Endothelial cell of umbilical vein (primary cell): ENCODE data around the gene FOXC1. TPM values are rescaled to one million over a fixed set of nuclear protein-coding genes. Genes with fewer than 3 reads are reported as not detected.

ENCODE experiments used
- BruUV-seq: library from RNA; stranded (reverse); fragments of 400-500 nt; replicated peaks from 2 replicates; lab custom pipeline; 2021; lab: Mats Ljungman, UMichigan
- CTCF ChIA-PET: fragments of 300-600, 350-600 bp; sonication (Branson Sonifier 250); formaldehyde crosslinking; loops from one replicate; lab custom pipeline; 2021; ENCODE audit warnings: antibody characterized with exemption, inconsistent platforms; lab: Charles Lee
- POLR2A ChIA-PET: fragments of 300-600, 350-600 bp; sonication (Branson Sonifier 250); formaldehyde crosslinking; loops from one replicate; lab custom pipeline; 2021; ENCODE audit warnings: antibody characterized with exemption, inconsistent platforms; lab: Charles Lee
- DNase-seq: peaks from one replicate; pipeline ENCODE4 v3.0.0-alpha.2; 2011; ENCODE audit warnings: low read depth, low spot score
- FAIRE-seq: peaks from 2 replicates; lab custom pipeline; 2011; peaks lifted over from hg19 to GRCh38; lab: Jason Lieb, UNC
- H2AFZ ChIP-seq: 2 replicates; pipeline ENCODE4 v1.6.0; 2012; ENCODE audit warnings: low read depth, low read length, control low read depth, inconsistent platforms
- H3K27ac ChIP-seq: 2 replicates; pipeline ENCODE4 v1.5.1; 2011; ENCODE audit warnings: low read depth, mild to moderate bottlenecking, control low read depth, low read length, moderate library complexity; ENCODE audit not compliant: insufficient read depth
- H3K27me3 ChIP-seq, 2 experiments: 2 replicates each; pipeline versions ENCODE4 v1.6.0 to v1.6.1; 2011; ENCODE audit warnings: low read length in 2 of 2, mixed read lengths in 1 of 2; ENCODE audit not compliant: control insufficient read depth in 2 of 2, insufficient read depth in 2 of 2
- H3K36me3 ChIP-seq, 2 experiments: 2 replicates in 1 of 2; 3 replicates in 1 of 2; pipeline ENCODE4 v1.5.1; 2011; ENCODE audit warnings: low read length in 2 of 2, mild to moderate bottlenecking in 1 of 2, moderate library complexity in 1 of 2; ENCODE audit not compliant: control insufficient read depth in 2 of 2, insufficient read depth in 2 of 2; ENCODE audit errors: extremely low read depth in 1 of 2
- H3K4me1 ChIP-seq: 3 replicates; pipeline ENCODE4 v1.5.1; 2011; ENCODE audit warnings: mild to moderate bottlenecking, low read length; ENCODE audit not compliant: control insufficient read depth, insufficient read depth; ENCODE audit errors: extremely low read depth
- H3K4me2 ChIP-seq: 2 replicates; pipeline ENCODE4 v1.6.1; 2011; ENCODE audit warnings: low read length, control low read depth, mixed read lengths; ENCODE audit not compliant: insufficient read depth
- H3K4me3 ChIP-seq, 3 experiments: fragments of 200-600 bp in 1 of 3; sonication (generic), shearing (Covaris generic) in 1 of 3; replicated peaks in 1 of 3; 2 replicates each; pipeline ENCODE4 v1.5.1; 2011 to 2016; ENCODE audit warnings: control low read depth in 3 of 3, low read length in 3 of 3, mild to moderate bottlenecking in 2 of 3, inconsistent platforms in 1 of 3, low read depth in 1 of 3, moderate library complexity in 1 of 3; ENCODE audit not compliant: insufficient read depth in 1 of 3
- H3K79me2 ChIP-seq: 2 replicates; pipeline ENCODE4 v1.6.0; 2012; ENCODE audit warnings: low read length, inconsistent platforms; ENCODE audit not compliant: control insufficient read depth, insufficient read depth
- H3K9ac ChIP-seq: replicated peaks from 2 replicates; pipeline ENCODE3; 2011; ENCODE audit warnings: low read length, control low read depth; ENCODE audit not compliant: insufficient read depth; ENCODE audit errors: extremely low read depth
- H3K9me1 ChIP-seq: replicated peaks from 3 replicates; pipeline ENCODE4 v1.6.0; 2011; ENCODE audit warnings: mild to moderate bottlenecking, low read length; ENCODE audit not compliant: control insufficient read depth, insufficient read depth; ENCODE audit errors: extremely low read depth
- H3K9me3 ChIP-seq: replicated peaks from 2 replicates; pipeline ENCODE4 v1.5.1; 2012; ENCODE audit warnings: low read length, inconsistent platforms; ENCODE audit not compliant: control insufficient read depth, insufficient read depth
- H4K20me1 ChIP-seq: replicated peaks from 2 replicates; pipeline ENCODE3; 2011; ENCODE audit warnings: mild to moderate bottlenecking, low read length; ENCODE audit not compliant: control insufficient read depth, insufficient read depth; ENCODE audit errors: extremely low read depth
- FOS ChIP-seq: IDR thresholded peaks from 2 replicates; pipeline ENCODE4 v1.6.1; 2011; ENCODE audit warnings: mild to moderate bottlenecking, low read length, moderate library complexity, borderline replicate concordance; ENCODE audit not compliant: insufficient read depth
- GATA2 ChIP-seq: IDR thresholded peaks from 2 replicates; pipeline ENCODE4 v1.7.0; 2011; ENCODE audit warnings: low read depth, mild to moderate bottlenecking, moderate library complexity, mixed read lengths, low read length; ENCODE audit not compliant: insufficient read length, insufficient read depth
- JUN ChIP-seq: IDR thresholded peaks from 2 replicates; pipeline ENCODE4 v1.6.1; 2011; ENCODE audit warnings: borderline replicate concordance, low read depth; ENCODE audit not compliant: insufficient read length, insufficient read depth
- MYC ChIP-seq: IDR thresholded peaks from one replicate; pipeline ENCODE4 v1.6.1; 2011; ENCODE audit warnings: mild to moderate bottlenecking, low read depth, low read length
- POLR2AphosphoS5 ChIP-seq: IDR thresholded peaks from 2 replicates; pipeline ENCODE4 v1.6.1; 2012; ENCODE audit warnings: low read depth, mild to moderate bottlenecking, control low read depth, low read length, moderate library complexity; ENCODE audit not compliant: insufficient read depth
- dilution Hi-C: fragments of 300-500 bp; cut with MboI; formaldehyde crosslinking; loops from one replicate; pipeline ENCODE4 v1.15.0; 2019; ENCODE audit warnings: low sequenced_read_pairs; ENCODE audit not compliant: extremely low pct_ligation_motif_present
- intact Hi-C: fragments of 100-400 bp; cut with micrococcal nuclease; formaldehyde crosslinking; loops from one replicate; pipeline ENCODE4 v1.10.0; 2022
- polyA plus RNA-seq, 4 experiments: library from polyadenylated mRNA; depleted of rRNA in 3 of 4; stranded (reverse) in 3 of 4; unstranded in 1 of 4; fragments of >200 nt; gene quantifications; 2 replicates each; pipeline versions ENCODE4 v1.2.1 to v1.2.3, GENCODE V29; 2011 to 2012; ENCODE audit warnings: missing spikeins in 1 of 4
- total RNA-seq: library from RNA; stranded (reverse); gene quantifications from 2 replicates; pipeline ENCODE4 v1.2.3, GENCODE V29; 2021
- TF ChIP-seq, protein P1 (sequence below): IDR thresholded peaks from 2 replicates; pipeline ENCODE4 v1.6.1; 2011; ENCODE audit not compliant: insufficient read depth, insufficient read length

The FOXC1 gene
- total and polyA plus RNA-seq, 2 donors (not counting 3 experiments of a cell fraction or from before 2014, with no cell fraction given): 6.4 to 16.4 TPM

DNA sequence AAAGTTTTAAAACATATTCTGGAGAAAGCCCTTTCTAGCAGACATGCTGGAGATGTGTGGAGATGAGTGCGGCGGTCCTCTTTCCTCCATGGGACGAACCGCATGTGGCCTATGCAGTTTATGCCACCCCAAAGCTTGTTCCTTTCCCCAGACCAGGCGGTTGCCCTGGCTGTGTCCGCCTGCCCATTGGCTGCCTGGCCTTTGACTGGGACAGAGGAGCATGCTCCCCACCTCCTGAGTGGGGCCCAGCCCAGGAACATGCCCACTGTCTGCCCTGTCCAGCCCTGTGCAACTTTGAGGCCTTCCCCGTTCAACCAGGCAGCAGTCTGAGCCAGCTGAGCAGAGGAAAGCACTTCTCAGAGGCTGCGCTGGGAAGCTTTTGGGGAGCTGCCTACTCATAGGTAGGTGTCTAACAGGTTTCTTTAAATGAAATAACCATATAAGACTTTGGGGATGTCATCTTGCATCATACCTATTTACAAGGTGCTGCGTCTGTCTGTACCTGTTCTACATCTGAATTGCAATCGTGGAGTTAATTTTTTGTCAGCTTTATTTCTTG lies 20.6 kb downstream of the FOXC1 start:
- ChIA-PET POLR2A (no interaction called here), CTCF (interaction anchor here (0.6 to 1.8 kb wide), 4 partner anchors 9 to 1004 kb away, joined by 3 to 6 read pairs (median 4); no protein-coding TSS in a partner anchor)
- Histone ChIP-seq H3K4me1 (peaks cover 12% of the 10 kb centered on the region), H3K4me2 (no peak overlapping the region), H3K79me2 (no peaks in the 10 kb centered on the region), H3K4me3 (no peak overlapping the region), H3K9me1 (no peaks in the 10 kb centered on the region), H3K36me3 (no peaks in the 10 kb centered on the region), H4K20me1 (no peaks in the 10 kb centered on the region), H3K27ac (no peak overlapping the region), H2AFZ (no peak overlapping the region), H3K9ac (no peak overlapping the region), H3K9me3 (no peaks in the 10 kb centered on the region), H3K27me3 (peaks cover 5 to 12% of the 10 kb centered on the region in 2 experiments)
- dilution Hi-C loops (no loop called here), intact Hi-C loops (no loop called here)
- DNase-seq (no peak), FAIRE-seq (no peak)
- no TSS peak for BruUV-seq
- TF ChIP-seq JUN: no peak
- TF ChIP-seq POLR2AphosphoS5: no peak
- TF ChIP-seq GATA2: no peak
- TF ChIP-seq, protein P1, sequence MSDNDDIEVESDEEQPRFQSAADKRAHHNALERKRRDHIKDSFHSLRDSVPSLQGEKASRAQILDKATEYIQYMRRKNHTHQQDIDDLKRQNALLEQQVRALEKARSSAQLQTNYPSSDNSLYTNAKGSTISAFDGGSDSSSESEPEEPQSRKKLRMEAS: no peak

DNA sequence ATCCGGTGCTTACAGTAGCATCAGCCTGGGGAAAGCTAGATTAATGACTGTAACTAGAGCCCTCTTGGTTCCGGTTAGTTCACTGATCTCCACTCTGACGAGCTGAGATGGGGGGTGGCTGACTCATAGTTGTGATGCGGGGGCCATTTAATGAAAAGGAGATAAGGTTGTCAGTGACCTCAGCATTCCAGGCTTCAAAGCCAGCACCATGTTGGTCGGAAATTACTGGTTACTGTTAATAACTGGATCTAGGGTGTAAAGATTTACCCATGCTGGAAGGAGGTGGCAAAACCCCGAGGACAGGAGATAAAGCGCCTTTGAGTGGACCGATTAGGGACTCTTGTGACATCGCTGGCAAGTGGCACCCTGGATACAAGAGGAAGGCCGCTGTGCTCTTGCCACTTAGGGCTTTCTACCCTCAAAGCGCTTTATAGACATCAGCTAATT lies 21.1 kb downstream of the FOXC1 start:
- H3K9ac ChIP-seq: no peak overlapping the region
- H3K9me1 ChIP-seq: no peaks in the 10 kb centered on the region
- H4K20me1 ChIP-seq: no peaks in the 10 kb centered on the region
- no TSS peak for BruUV-seq
- ChIA-PET CTCF (interaction anchor here (1.1 to 1.8 kb wide), 3 partner anchors 8 to 1004 kb away, joined by 3 to 6 read pairs (median 4); no protein-coding TSS in a partner anchor), POLR2A (no interaction called here)
- dilution Hi-C loops: no loop called here
- intact Hi-C loops: no loop called here
- H2AFZ ChIP-seq: no peak overlapping the region
- no peaks in the 10 kb centered on the region for H3K36me3 ChIP-seq
- no peak overlapping the region for H3K4me2 ChIP-seq
- no peak overlapping the region for H3K4me3 ChIP-seq
- H3K9me3 ChIP-seq: no peaks in the 10 kb centered on the region
- no peaks in the 10 kb centered on the region for H3K79me2 ChIP-seq
- peak; percentile 5 for TF ChIP-seq JUN
- TF ChIP-seq GATA2: peak; percentile 29
- TF ChIP-seq FOS: peak; percentile 35
- TF ChIP-seq MYC: no peak
- H3K4me1 ChIP-seq: peaks cover 11% of the 10 kb centered on the region
- no peak overlapping the region for H3K27ac ChIP-seq
- DNase-seq: peak; percentile 13
- peaks cover 5 to 8% of the 10 kb centered on the region in 2 experiments for H3K27me3 ChIP-seq
- no peak for FAIRE-seq
